Mesothelial cell of epicardium (in vitro differentiated cells): ENCODE data around the gene ETHE1. TPM values are rescaled to one million over a fixed set of nuclear protein-coding genes. Genes with fewer than 3 reads are reported as not detected.

Experiments
- DNase-seq, 2 experiments: peaks; one replicate each; pipeline ENCODE4 v3.0.0; 2021; ENCODE audit warnings: low spot score in 2 of 2; ENCODE audit not compliant: unreplicated experiment in 2 of 2
- H3K27ac Mint-ChIP-seq: 2 replicates; pipeline ENCODE4 v1.8.0; 2021; ENCODE audit warnings: mixed read lengths
- H3K27me3 Mint-ChIP-seq: 2 replicates; pipeline ENCODE4 v1.8.0; 2021; ENCODE audit warnings: low read depth, mixed read lengths
- H3K36me3 Mint-ChIP-seq: 2 replicates; pipeline ENCODE4 v1.8.0; 2021; ENCODE audit warnings: mixed read lengths
- H3K4me1 Mint-ChIP-seq: 2 replicates; pipeline ENCODE4 v1.8.0; 2021; ENCODE audit warnings: mixed read lengths
- H3K4me3 Mint-ChIP-seq: 2 replicates; pipeline ENCODE4 v1.8.0; 2021; ENCODE audit warnings: mild to moderate bottlenecking, moderate library complexity, mixed read lengths
- H3K9me3 Mint-ChIP-seq: 2 replicates; pipeline ENCODE4 v1.8.0; 2021; ENCODE audit warnings: mixed read lengths
- CTCF ChIP-seq: fragments of 200-600 bp; sonication (generic); IDR thresholded peaks from one replicate; pipeline ENCODE4 v1.5.0; 2021; ENCODE audit warnings: antibody characterized with exemption; ENCODE audit not compliant: unreplicated experiment
- total RNA-seq: library from RNA; stranded (reverse); gene quantifications from 3 replicates; pipeline ENCODE4 v1.2.1, GENCODE V29; 2021

The ETHE1 gene
- total RNA-seq, 1 donor from 2014 or later, result 27.9 TPM

DNA sequence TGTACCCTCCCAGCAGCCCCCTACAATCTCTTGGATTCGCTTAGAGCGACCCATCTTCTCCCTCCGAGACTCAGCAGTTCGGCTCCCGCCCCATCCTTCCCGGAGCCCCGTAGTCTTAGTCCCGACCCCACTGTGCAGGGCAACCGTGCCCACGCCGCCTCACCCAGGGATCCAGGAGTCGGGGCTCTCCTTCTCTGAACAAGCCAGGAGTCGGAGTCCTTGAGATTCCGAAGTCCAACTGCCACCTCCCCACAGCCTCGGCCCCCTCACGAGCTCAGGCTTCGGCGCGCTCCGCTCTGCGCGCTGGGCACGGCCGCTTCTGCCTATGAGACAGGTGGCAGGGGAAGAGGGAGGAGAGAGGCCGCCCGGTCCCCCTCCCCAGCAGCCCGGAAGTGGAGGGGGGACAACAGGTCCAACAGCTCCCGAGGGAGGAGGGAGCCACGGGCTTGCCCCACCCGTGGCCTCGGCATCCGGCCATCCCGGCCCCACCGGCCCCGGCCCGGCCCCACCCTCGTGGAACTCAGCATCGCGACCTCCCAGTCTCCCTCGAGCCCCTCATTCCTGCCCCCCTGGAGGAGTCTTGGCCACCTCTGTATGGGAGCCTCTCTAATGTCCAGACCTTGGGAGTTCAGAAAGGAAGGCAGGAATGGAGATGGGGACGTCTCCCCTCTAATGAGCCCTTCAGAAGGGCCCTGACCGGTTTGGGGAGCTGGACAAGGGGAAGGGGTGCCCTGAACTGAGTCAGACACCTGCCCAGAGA lies 22.4 kb downstream of the ETHE1 start, which contains the start of gene PHLDB3:
Gene PHLDB3, minus strand, starts transcription at position 321 of the 760 bp plus-strand sequence. CDS start 628 bp downstream, outside the sequence.
- Mint-ChIP-seq H3K27ac (peak within 1 kb of the TSS; percentile 96), H3K4me3 (peak within 1 kb of the TSS; percentile 84), H3K9me3 (no peaks in the 10 kb centered on the region), H3K36me3 (peaks cover 10% of the 10 kb centered on the region), H3K4me1 (peaks cover 17% of the 10 kb centered on the region), H3K27me3 (no peaks in the 10 kb centered on the region)
- DNase-seq, result peak in 1 of 2 experiments; percentile 61
- no peak for TF ChIP-seq CTCF

DNA sequence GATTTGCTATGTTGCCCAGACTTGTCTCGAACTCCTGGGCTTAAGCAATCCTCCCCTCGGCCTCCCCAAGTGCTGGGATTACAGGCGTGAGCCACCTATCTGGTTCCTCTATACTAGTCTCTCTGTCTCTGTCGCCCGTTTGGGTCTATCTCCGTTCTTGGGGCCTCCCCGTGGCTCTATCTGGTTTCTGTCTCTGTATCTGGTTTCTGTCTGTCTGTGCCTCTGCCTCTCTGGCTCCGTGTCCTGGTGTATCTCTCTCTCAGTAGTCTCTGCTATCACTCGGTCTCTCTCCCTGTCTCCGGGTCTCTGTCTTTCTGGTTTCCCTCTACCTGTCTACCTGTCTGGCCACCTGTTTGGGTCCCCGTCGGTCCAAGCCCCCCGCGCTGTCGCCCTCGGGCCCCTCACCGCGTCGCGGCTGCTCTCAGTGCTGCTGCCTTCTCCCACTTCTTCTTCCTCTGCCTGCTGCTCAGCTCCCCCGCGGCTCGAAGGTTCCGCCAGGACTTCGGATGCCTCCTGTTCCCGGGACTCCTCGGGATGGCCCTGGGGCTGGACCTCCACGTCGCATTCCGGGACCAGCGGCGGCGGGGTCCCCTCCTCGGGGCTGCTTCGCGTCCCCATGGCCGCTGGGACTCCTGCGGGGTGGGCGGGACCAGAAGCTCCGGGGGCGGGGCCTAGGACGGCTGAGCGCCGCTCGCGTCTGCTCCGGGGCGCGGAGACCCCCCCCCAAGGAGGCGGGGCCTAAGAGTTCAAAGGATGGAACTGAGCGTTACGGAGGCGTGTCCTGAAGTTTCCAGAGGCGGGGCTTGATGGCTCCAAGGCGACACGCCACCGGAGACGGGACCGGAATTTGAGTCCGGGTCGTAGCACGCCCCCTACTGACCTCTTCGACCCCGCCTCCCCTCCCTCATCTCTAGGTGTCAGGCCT lies 23.2 kb downstream of the ETHE1 start:
- no peak for TF ChIP-seq CTCF
- no peaks in the 10 kb centered on the region for H3K27me3 Mint-ChIP-seq
- H3K36me3 Mint-ChIP-seq, result peaks cover 10% of the 10 kb centered on the region
- peak overlapping the region; percentile 96 for H3K27ac Mint-ChIP-seq
- no peaks in the 10 kb centered on the region for H3K9me3 Mint-ChIP-seq
- peak; percentile 97 for DNase-seq
- H3K4me1 Mint-ChIP-seq, result peaks cover 17% of the 10 kb centered on the region
- H3K4me3 Mint-ChIP-seq, result peak overlapping the region; percentile 84

- DNase-seq, result no peak
- no peak for TF ChIP-seq CTCF
- H3K9me3 Mint-ChIP-seq, result no peaks in the 10 kb centered on the region
- H3K4me1 Mint-ChIP-seq, result peaks cover 19% of the 10 kb centered on the region
- peak overlapping the region; percentile 96 for H3K27ac Mint-ChIP-seq
- peak overlapping the region; percentile 84 for H3K4me3 Mint-ChIP-seq
- H3K36me3 Mint-ChIP-seq, result peaks cover 6% of the 10 kb centered on the region
- H3K27me3 Mint-ChIP-seq, result no peaks in the 10 kb centered on the region
These were observed 24.5 kb downstream of the ETHE1 start for GRCh38 chr19:43502419-43502976.

DNA sequence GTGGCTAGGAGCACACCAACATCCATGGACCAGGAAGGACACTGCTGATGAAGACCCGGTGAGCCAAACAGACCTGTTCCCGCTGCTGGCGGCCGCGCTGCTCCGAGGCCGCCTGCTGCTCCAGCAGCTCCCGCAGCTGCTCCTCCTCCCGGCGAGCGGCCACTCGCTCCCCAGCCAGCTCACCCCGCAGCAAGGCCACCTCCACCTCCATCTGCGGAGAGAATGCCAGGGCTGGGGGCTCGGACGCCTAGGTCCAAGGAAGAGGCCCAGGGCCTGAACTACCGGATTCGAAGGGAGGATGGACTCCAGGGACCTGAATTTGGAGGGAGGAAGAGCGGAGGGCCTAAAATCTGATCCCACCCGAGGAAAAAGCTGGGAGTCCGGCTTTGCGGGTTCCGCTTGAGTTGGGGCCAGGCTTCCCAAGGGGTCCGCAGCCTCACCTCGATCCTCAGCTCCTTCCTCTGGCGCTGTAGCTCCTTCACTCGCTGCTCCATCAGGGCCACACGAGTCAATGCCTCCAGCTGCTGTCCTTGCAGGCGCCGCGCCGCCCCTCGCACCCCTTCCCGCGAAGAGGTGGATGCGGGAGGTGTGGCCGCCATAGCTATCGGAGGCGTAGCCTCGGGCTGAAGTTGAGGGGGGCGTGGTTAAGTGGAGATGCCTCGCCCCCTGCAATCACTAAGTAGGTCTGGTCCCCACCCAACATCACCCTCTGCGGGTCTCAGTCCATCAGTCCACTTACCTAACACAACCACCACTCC lies 25.2 kb downstream of the ETHE1 start:
- Mint-ChIP-seq H3K27ac (no peak overlapping the region), H3K4me1 (peaks cover 19% of the 10 kb centered on the region), H3K4me3 (peak overlapping the region; percentile 42), H3K27me3 (no peaks in the 10 kb centered on the region), H3K9me3 (no peaks in the 10 kb centered on the region), H3K36me3 (peaks cover 7% of the 10 kb centered on the region)
- no peak for DNase-seq
- no peak for TF ChIP-seq CTCF

GRCh38 chr19:43499042-43499441 lies 28.0 kb downstream of the ETHE1 start:
- Mint-ChIP-seq H3K4me3 (no peak overlapping the region), H3K27ac (peak overlapping the region; percentile 79)

More at GRCh38 chr19:43499042-43499441, 28.0 kb downstream of the ETHE1 start:
- no peak for DNase-seq
- Mint-ChIP-seq H3K36me3 (peaks cover 18% of the 10 kb centered on the region), H3K9me3 (no peaks in the 10 kb centered on the region), H3K4me1 (peaks cover 19% of the 10 kb centered on the region), H3K27me3 (no peaks in the 10 kb centered on the region)
- no peak for TF ChIP-seq CTCF
